OCI-LY3 (cell line): Measurements from ENCODE around the gene RPS3.

Experiments
- EZH2phosphoT487 ChIP-seq: fragments of 200-600 bp; shearing (Covaris generic); IDR thresholded peaks from 2 replicates; pipeline ENCODE4 v1.6.1; 2018; ENCODE audit warnings: antibody characterized with exemption, mixed run types, low read depth
- TF ChIP-seq, protein P1 (sequence below): fragments of 200-600, 300-600 bp; sonication (generic); IDR thresholded peaks from 2 replicates; pipeline ENCODE4 v1.5.1; 2014; ENCODE audit warnings: antibody characterized with exemption, low read length, low read depth

DNA sequence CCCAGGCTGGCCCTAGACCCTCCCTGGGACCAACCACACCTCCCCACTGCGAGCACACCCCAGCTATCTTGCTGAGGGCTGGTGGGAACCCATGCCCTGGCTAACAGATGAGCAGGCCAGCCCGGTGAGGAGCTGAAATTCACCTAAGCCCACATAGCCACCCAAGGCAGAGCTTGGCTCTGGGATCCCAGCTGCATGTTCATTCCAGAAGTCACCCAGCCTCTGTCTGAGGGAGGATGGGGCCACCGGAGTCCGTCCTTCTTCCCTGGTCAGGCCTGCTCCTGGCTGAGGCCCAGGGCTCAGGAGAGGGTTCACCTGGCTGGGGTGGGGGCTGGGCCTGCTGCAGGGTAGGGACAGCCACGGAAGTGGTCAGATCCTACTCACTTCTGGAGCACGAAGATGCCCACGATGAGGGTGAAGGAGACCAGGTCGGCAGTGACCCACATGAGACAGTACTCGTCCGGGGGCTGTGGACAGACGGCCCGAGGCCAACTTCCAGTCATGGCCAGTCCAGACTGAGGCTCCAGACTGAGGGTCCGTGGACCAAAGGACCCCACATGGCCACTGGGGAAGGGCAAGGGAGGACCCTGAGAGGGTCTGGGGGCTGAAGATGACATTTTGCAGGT is 40.3 kb downstream of the RPS3 start:
- TF ChIP-seq, protein P1, sequence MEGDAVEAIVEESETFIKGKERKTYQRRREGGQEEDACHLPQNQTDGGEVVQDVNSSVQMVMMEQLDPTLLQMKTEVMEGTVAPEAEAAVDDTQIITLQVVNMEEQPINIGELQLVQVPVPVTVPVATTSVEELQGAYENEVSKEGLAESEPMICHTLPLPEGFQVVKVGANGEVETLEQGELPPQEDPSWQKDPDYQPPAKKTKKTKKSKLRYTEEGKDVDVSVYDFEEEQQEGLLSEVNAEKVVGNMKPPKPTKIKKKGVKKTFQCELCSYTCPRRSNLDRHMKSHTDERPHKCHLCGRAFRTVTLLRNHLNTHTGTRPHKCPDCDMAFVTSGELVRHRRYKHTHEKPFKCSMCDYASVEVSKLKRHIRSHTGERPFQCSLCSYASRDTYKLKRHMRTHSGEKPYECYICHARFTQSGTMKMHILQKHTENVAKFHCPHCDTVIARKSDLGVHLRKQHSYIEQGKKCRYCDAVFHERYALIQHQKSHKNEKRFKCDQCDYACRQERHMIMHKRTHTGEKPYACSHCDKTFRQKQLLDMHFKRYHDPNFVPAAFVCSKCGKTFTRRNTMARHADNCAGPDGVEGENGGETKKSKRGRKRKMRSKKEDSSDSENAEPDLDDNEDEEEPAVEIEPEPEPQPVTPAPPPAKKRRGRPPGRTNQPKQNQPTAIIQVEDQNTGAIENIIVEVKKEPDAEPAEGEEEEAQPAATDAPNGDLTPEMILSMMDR, result no peak
- TF ChIP-seq EZH2phosphoT487, result no peak
